Stomach (tissue), 9 donors: ENCODE results near the gene HDLBP. TPM values are rescaled to one million over a fixed set of nuclear protein-coding genes. Genes with fewer than 3 reads are reported as not detected.

Source experiments
- DNase-seq, 2 donors: peaks; one replicate each; pipeline versions ENCODE4 v3.0.0 to v3.0.0-alpha.2; 2013 to 2019
- H3K27ac ChIP-seq, 5 donors: fragments of 200-600 bp in 4 of 5; sonication (generic) in 4 of 5; one replicate each; pipeline ENCODE4 v1.5.1; 2013 to 2019; ENCODE audit warnings: mild to moderate bottlenecking in 1 of 5, moderate library complexity in 1 of 5
- H3K27me3 ChIP-seq, 3 donors: fragments of 200-600 bp; sonication (generic); one replicate each; pipeline ENCODE4 v1.5.1; 2017 to 2019; ENCODE audit warnings: mixed run types in 1 of 3
- H3K36me3 ChIP-seq, 4 donors: fragments of 200-600 bp; sonication (generic); 1 replicate in 3 of 4; 2 replicates in 1 of 4; pipeline ENCODE4 v1.5.1; 2016 to 2019
- H3K4me1 ChIP-seq, 4 donors: fragments of 200-600 bp; sonication (generic); one replicate each; pipeline ENCODE4 v1.5.1; 2016 to 2019
- H3K4me3 ChIP-seq, 4 donors: fragments of 200-600 bp; sonication (generic) in 3 of 4; one replicate each; pipeline ENCODE4 v1.5.1; 2016 to 2019; ENCODE audit warnings: mild to moderate bottlenecking in 1 of 4
- H3K9me3 ChIP-seq, 4 donors: fragments of 200-600 bp; sonication (generic); one replicate each; pipeline ENCODE4 v1.5.1; 2016 to 2019
- EP300 ChIP-seq: sonication (generic); formaldehyde crosslinking; IDR thresholded peaks from one replicate; pipeline ENCODE4 v1.6.1; 2017; ENCODE audit warnings: antibody characterized with exemption
- POLR2A ChIP-seq, 4 donors: fragments of 450-650 bp; IDR thresholded peaks; one replicate each; pipeline ENCODE4 v1.6.1; 2016; ENCODE audit warnings: antibody characterized with exemption in 4 of 4, control low read depth in 2 of 4, mild to moderate bottlenecking in 1 of 4, moderate library complexity in 1 of 4
- POLR2AphosphoS5 ChIP-seq, 3 donors: sonication (generic); formaldehyde crosslinking; IDR thresholded peaks; one replicate each; pipeline ENCODE4 v1.6.1; 2016; ENCODE audit warnings: antibody characterized with exemption in 3 of 3
- WGBS, 5 donors: extraction: QIAGEN DNeasy Blood & Tissue Kit in 3 of 5; methylation state at CpG; one replicate each; pipeline versions ENCODE4 v1.1.5 to v1.1.7; 2013 to 2018; 5-methylcytosine and 5-hydroxymethylcytosine counted together
- intact Hi-C: fragments of 100-400 bp; cut with DNase I; formaldehyde crosslinking; loops from one replicate; pipeline ENCODE4 v1.15.1; 2023; ENCODE audit warnings: low total_unique reads
- polyA plus RNA-seq, 3 donors: library from polyadenylated mRNA; stranded (reverse); fragments of 200-250 nt; gene quantifications; one replicate each; pipeline ENCODE4 v1.2.3, GENCODE V29; 2013
- total RNA-seq, 5 donors: library from RNA; depleted of rRNA; stranded (reverse); fragments of >200 nt; gene quantifications; one replicate each; pipeline versions ENCODE4 v1.1.0 to v1.2.3, GENCODE V29; 2014 to 2016
- TF ChIP-seq, protein P1 (sequence below), 7 experiments: fragments of 450-650 bp in 4 of 7; fragments of 200-600 bp in 3 of 7; sonication (generic) in 3 of 7; IDR thresholded peaks; one replicate each; pipeline ENCODE4 v1.5.1; 2016 to 2019; ENCODE audit warnings: antibody characterized with exemption in 7 of 7, control low read depth in 2 of 7, mild to moderate bottlenecking in 1 of 7
- donor health status: healthy with polysubstance abuse.
- donor health status: Bipolar disorder and iron deficiency.
- donor health status: healthy.

HDLBP gene
- total and polyA plus RNA-seq, 8 donors: 171 to 752 (median 397) TPM

DNA sequence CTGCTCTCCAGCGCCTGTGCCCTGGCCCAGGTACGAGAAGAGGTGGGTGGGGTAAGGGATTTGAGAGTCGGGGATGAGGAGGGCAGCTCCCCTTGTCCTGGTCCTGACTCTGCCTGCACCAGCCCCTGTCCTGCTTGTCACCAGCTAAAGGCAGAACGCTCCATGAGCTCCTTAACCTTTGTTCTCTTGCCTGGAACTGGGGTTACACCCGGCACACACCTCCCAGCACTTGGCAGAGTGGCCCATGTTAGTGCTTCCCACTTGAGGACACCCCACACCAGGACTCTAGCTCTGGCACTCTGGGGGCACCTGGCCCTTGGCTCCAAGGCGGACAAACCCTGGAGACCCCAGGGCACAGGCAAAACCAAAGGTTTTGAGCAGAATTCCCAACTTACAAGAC, 107.8 kb downstream of the HDLBP start:
- WGBS, 5 donors: 58 to 80% (median 66%) methylated on average over 5 to 6 of the region's 6 CpGs
- Histone ChIP-seq H3K9me3 (no peaks in the 10 kb centered on the region), H3K27me3 (no peaks in the 10 kb centered on the region), H3K27ac (no peak overlapping the region), H3K36me3 (peaks cover 0 to 2% (median 0%) of the 10 kb centered on the region in 4 donors), H3K4me1 (no peaks in the 10 kb centered on the region), H3K4me3 (no peak overlapping the region)
- DNase-seq: no peak
- TF ChIP-seq POLR2A (IDR thresholded peaks at IDR 0.05): no peak
- no peak for TF ChIP-seq EP300
- TF ChIP-seq, protein P1, sequence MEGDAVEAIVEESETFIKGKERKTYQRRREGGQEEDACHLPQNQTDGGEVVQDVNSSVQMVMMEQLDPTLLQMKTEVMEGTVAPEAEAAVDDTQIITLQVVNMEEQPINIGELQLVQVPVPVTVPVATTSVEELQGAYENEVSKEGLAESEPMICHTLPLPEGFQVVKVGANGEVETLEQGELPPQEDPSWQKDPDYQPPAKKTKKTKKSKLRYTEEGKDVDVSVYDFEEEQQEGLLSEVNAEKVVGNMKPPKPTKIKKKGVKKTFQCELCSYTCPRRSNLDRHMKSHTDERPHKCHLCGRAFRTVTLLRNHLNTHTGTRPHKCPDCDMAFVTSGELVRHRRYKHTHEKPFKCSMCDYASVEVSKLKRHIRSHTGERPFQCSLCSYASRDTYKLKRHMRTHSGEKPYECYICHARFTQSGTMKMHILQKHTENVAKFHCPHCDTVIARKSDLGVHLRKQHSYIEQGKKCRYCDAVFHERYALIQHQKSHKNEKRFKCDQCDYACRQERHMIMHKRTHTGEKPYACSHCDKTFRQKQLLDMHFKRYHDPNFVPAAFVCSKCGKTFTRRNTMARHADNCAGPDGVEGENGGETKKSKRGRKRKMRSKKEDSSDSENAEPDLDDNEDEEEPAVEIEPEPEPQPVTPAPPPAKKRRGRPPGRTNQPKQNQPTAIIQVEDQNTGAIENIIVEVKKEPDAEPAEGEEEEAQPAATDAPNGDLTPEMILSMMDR (IDR thresholded peaks at IDR 0.05): no peak
- TF ChIP-seq POLR2AphosphoS5 (IDR thresholded peaks at IDR 0.05): no peak
- intact Hi-C loops: no loop called here

DNA sequence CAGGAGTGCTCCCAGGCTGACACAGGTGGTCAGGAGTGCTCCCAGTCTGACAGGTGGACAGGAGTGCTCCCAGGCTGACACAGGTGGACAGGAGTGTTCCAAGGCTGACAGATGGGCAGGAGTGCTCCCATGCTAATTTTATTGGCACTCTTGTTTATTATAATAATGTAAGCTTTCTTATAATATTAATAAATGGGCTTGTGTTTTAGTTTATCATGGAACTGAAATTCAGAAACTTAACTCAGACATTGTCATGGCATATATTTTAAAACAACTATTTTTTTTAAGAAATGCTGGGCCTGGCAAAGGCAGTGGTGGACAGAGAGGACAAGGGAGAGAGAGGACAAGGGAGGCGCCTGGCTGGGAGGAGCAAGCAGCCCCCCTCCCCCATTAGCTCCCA, 108.3 kb downstream of the HDLBP start:
- Histone ChIP-seq H3K36me3 (peaks cover 0 to 6% (median 0%) of the 10 kb centered on the region in 4 donors), H3K27me3 (no peaks in the 10 kb centered on the region), H3K4me3 (no peak overlapping the region), H3K4me1 (no peaks in the 10 kb centered on the region), H3K27ac (no peak overlapping the region), H3K9me3 (no peaks in the 10 kb centered on the region)
- no peak for DNase-seq
- TF ChIP-seq POLR2AphosphoS5 (IDR thresholded peaks at IDR 0.05) (no peak), POLR2A (IDR thresholded peaks at IDR 0.05) (no peak), EP300 (no peak)
- TF ChIP-seq, protein P1 (IDR thresholded peaks at IDR 0.05): no peak
- 79 to 94% (median 83%) methylated on average over 1 of the region's 1 CpG for WGBS, 5 donors
- intact Hi-C loops: no loop called here

DNA sequence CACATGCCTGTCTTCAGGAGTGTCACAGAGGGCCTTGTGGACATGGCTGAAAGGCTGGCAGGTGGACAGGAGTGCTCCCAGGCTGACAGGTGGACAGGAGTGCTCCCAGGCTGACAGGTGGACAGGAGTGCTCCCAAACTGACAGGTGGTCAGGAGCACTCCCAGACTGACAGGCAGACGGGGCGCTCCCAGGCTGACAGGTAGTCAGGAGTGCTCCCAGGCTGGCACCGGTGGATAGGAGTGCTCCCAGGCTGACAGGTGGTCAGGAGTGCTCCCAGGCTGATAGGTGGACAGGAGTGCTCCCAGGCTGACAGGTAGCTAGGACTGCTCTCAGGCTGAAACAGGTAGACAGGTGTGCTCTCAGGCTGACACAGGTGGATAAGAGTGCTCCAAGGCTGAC, 110.4 kb downstream of the HDLBP start:
- Histone ChIP-seq H3K4me3 (no peak overlapping the region), H3K27me3 (no peaks in the 10 kb centered on the region), H3K9me3 (no peaks in the 10 kb centered on the region), H3K4me1 (no peaks in the 10 kb centered on the region), H3K36me3 (peaks cover 0 to 6% (median 0%) of the 10 kb centered on the region in 4 donors), H3K27ac (no peak overlapping the region)
- WGBS, 5 donors: 82 to 96% (median 94%) methylated on average over 3 of the region's 3 CpGs
- intact Hi-C loops: no loop called here
- DNase-seq: no peak
- TF ChIP-seq, protein P1 (IDR thresholded peaks at IDR 0.05): no peak
- TF ChIP-seq EP300: no peak
- no peak for TF ChIP-seq POLR2A (IDR thresholded peaks at IDR 0.05)
- TF ChIP-seq POLR2AphosphoS5 (IDR thresholded peaks at IDR 0.05): no peak

DNA sequence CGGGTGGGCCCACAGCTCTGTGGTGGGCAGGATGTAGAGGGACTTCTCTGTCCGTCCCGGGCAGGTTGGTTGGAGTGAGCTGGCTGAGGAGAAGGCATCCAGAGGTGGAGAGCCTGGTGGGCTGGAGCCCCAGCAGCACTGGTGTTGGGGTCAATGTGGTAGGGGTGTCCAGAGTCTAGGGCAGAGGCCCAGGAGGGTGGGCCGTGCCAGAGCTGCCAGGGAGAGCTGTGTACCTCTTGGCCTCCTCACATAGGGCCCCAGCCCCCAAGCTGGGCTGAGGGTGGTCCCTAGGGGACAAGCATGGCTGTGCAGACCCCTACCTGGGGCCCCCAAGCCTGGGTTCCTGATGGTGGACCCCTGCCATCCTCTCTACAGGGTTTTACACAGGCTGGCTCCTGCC, 111.0 kb downstream of the HDLBP start:
- H3K4me3 ChIP-seq: no peak overlapping the region
- no peak for DNase-seq
- H3K4me1 ChIP-seq: no peaks in the 10 kb centered on the region
- TF ChIP-seq EP300 (no peak), POLR2AphosphoS5 (IDR thresholded peaks at IDR 0.05) (no peak), POLR2A (IDR thresholded peaks at IDR 0.05) (no peak)
- TF ChIP-seq, protein P1 (IDR thresholded peaks at IDR 0.05): no peak
- H3K27ac ChIP-seq: no peak overlapping the region
- H3K27me3 ChIP-seq: no peaks in the 10 kb centered on the region
- 61 to 91% (median 81%) methylated on average over 3 to 4 of the region's 4 CpGs for WGBS, 5 donors
- H3K9me3 ChIP-seq: no peaks in the 10 kb centered on the region
- intact Hi-C loops: no loop called here
- H3K36me3 ChIP-seq: peaks cover 0 to 6% (median 0%) of the 10 kb centered on the region in 4 donors
